KOPT-K1 (cell line): ENCODE results near the gene SEPTIN2.
"Not testable (repeated sequence)": the region's sequence is repeated elsewhere in the genome, so short reads cannot be mapped to it uniquely, and the experiment has no call there.

ENCODE experiments used
- H3K27ac ChIP-seq: fragments of 200-600 bp; sonication (generic); 2 replicates; pipeline ENCODE4 v1.5.1; 2016; ENCODE audit warnings: antibody characterized with exemption, mild to moderate bottlenecking, low read depth, low read length; ENCODE audit not compliant: poor library complexity, severe bottlenecking
- H3K36me3 ChIP-seq: fragments of 200-600 bp; sonication (generic); 2 replicates; pipeline ENCODE4 v1.5.1; 2017; ENCODE audit warnings: antibody characterized with exemption, mild to moderate bottlenecking, low read length, moderate library complexity; ENCODE audit not compliant: insufficient read depth
- H3K9me3 ChIP-seq: fragments of 200-600 bp; sonication (generic); 2 replicates; pipeline ENCODE4 v1.5.1; 2017; ENCODE audit warnings: antibody characterized with exemption, low read length, mild to moderate bottlenecking; ENCODE audit not compliant: insufficient read depth, poor library complexity, severe bottlenecking

The SEPTIN2 gene

GRCh38 chr2:241316825-241317224 is 1.1 kb downstream of the SEPTIN2 start:
- Histone ChIP-seq H3K27ac (peak overlapping the region; percentile 100), H3K36me3 (peaks cover 43% of the 10 kb centered on the region), H3K9me3 (no peaks in the 10 kb centered on the region)

- peak overlapping the region; percentile 100 for H3K27ac ChIP-seq
- no peaks in the 10 kb centered on the region for H3K9me3 ChIP-seq
- H3K36me3 ChIP-seq = peaks cover 46% of the 10 kb centered on the region
These were observed 1.7 kb downstream of the SEPTIN2 start for GRCh38 chr2:241317391-241317790.

GRCh38 chr2:241318830-241319229 is 3.1 kb downstream of the SEPTIN2 start:
- H3K36me3 ChIP-seq = peaks cover 55% of the 10 kb centered on the region
- H3K9me3 ChIP-seq, H3K27ac ChIP-seq: not testable (repeated sequence)

- H3K27ac ChIP-seq = no peak overlapping the region
- no peaks in the 10 kb centered on the region for H3K9me3 ChIP-seq
- H3K36me3 ChIP-seq = peaks cover 70% of the 10 kb centered on the region
These were observed 4.7 kb downstream of the SEPTIN2 start for GRCh38 chr2:241320394-241320793.

- peaks cover 77% of the 10 kb centered on the region for H3K36me3 ChIP-seq
- H3K9me3 ChIP-seq = no peaks in the 10 kb centered on the region
- no peak overlapping the region for H3K27ac ChIP-seq
These were observed 5.3 kb downstream of the SEPTIN2 start for GRCh38 chr2:241321033-241321432.

- Histone ChIP-seq H3K36me3 (peaks cover 85% of the 10 kb centered on the region), H3K27ac (no peak overlapping the region), H3K9me3 (no peaks in the 10 kb centered on the region)
These were observed 6.2 kb downstream of the SEPTIN2 start for GRCh38 chr2:241321886-241322285.

- Histone ChIP-seq H3K27ac (no peak overlapping the region), H3K9me3 (no peaks in the 10 kb centered on the region), H3K36me3 (peaks cover 89% of the 10 kb centered on the region)
These were observed 8.1 kb downstream of the SEPTIN2 start for GRCh38 chr2:241323778-241324177.

GRCh38 chr2:241324775-241325174 is 9.1 kb downstream of the SEPTIN2 start:
- H3K27ac ChIP-seq = no peak overlapping the region
- H3K9me3 ChIP-seq = no peaks in the 10 kb centered on the region
- H3K36me3 ChIP-seq = peaks cover 90% of the 10 kb centered on the region

- Histone ChIP-seq H3K9me3 (no peaks in the 10 kb centered on the region), H3K36me3 (peaks cover 90% of the 10 kb centered on the region), H3K27ac (no peak overlapping the region)
These were observed 9.5 kb downstream of the SEPTIN2 start for GRCh38 chr2:241325257-241325656.

GRCh38 chr2:241329669-241330615 is 14.2 kb downstream of the SEPTIN2 start:
- H3K27ac ChIP-seq = no peak overlapping the region
- peaks cover 100% of the 10 kb centered on the region for H3K36me3 ChIP-seq
- H3K9me3 ChIP-seq = no peaks in the 10 kb centered on the region

- Histone ChIP-seq H3K36me3 (peaks cover 100% of the 10 kb centered on the region), H3K27ac (no peak overlapping the region), H3K9me3 (no peaks in the 10 kb centered on the region)
These were observed 14.9 kb downstream of the SEPTIN2 start for GRCh38 chr2:241330616-241330981.

GRCh38 chr2:241334813-241335212 is 19.1 kb downstream of the SEPTIN2 start:
- H3K27ac ChIP-seq = no peak overlapping the region
- peaks cover 96% of the 10 kb centered on the region for H3K36me3 ChIP-seq

GRCh38 chr2:241339839-241340630 is 24.3 kb downstream of the SEPTIN2 start:
- Histone ChIP-seq H3K9me3 (no peaks in the 10 kb centered on the region), H3K27ac (peak overlapping the region; percentile 36), H3K36me3 (peaks cover 94% of the 10 kb centered on the region)

More at GRCh38 chr2:241334813-241335212, 19.1 kb downstream of the SEPTIN2 start:
- no peaks in the 10 kb centered on the region for H3K9me3 ChIP-seq

GRCh38 chr2:241340631-241341163 is 25.0 kb downstream of the SEPTIN2 start:
- H3K36me3 ChIP-seq = peaks cover 94% of the 10 kb centered on the region
- peak overlapping the region; percentile 36 for H3K27ac ChIP-seq
- H3K9me3 ChIP-seq = no peaks in the 10 kb centered on the region
